WTC11 (cell line): ENCODE results near the gene NBEAL1.

Experiments used
- RELA ChIP-seq: sonication (generic); formaldehyde crosslinking; IDR thresholded peaks from 2 replicates; pipeline ENCODE4 v1.8.1; 2022; ENCODE audit warnings: missing genetic modification reagents, mild to moderate bottlenecking, borderline replicate concordance
- TF ChIP-seq, protein P1 (sequence below): fragments of 200-600 bp; IDR thresholded peaks from 2 replicates; pipeline ENCODE4 v1.8.0; 2022; ENCODE audit warnings: antibody characterized with exemption
- TF ChIP-seq, protein P2 (sequence below): sonication (generic); formaldehyde crosslinking; IDR thresholded peaks from 2 replicates; pipeline ENCODE4 v1.8.1; 2022; ENCODE audit warnings: mild to moderate bottlenecking, moderate library complexity, missing genetic modification reagents
- TF ChIP-seq, protein P3 (sequence below): sonication (generic); formaldehyde crosslinking; IDR thresholded peaks from 2 replicates; pipeline ENCODE4 v1.8.1; 2022; ENCODE audit warnings: low read depth, missing genetic modification reagents, borderline replicate concordance

DNA sequence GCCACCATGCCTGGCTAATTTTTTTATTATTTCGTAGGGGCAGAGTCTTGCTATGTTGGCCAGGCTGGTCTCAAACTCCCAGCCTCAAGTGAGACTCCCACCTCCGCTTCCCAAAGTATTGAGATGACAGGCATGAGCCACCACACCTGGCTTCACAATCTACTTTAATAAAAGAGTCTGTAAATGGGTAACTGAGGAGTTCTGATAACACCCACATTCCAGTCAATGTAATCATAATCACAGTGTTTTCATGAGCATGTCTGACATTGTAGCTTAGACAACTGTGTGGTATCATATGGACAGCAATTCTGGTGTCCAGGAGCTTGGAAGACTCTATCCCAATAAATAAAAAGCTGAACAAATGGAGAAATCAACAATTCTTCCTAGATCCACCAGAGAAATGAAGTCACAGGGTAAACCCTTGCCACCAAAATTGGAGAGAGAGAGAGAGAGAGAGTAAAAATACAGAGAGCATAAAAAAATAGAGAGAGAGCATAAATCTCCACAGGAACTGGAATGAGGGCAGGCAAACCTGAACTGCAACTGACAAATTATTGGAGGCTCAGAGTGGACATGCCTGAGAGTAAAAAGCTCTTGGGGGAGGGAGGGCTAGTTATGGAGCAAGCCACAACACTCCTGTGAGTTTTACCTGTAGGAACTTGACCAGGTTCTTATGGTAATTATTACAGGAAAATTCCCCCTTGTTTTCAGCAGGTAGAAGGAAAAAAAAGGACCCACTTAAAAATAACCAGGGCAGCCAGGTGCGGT is 12.4 kb upstream of the NBEAL1 start:
- TF ChIP-seq RELA = no peak
- TF ChIP-seq, protein P1, sequence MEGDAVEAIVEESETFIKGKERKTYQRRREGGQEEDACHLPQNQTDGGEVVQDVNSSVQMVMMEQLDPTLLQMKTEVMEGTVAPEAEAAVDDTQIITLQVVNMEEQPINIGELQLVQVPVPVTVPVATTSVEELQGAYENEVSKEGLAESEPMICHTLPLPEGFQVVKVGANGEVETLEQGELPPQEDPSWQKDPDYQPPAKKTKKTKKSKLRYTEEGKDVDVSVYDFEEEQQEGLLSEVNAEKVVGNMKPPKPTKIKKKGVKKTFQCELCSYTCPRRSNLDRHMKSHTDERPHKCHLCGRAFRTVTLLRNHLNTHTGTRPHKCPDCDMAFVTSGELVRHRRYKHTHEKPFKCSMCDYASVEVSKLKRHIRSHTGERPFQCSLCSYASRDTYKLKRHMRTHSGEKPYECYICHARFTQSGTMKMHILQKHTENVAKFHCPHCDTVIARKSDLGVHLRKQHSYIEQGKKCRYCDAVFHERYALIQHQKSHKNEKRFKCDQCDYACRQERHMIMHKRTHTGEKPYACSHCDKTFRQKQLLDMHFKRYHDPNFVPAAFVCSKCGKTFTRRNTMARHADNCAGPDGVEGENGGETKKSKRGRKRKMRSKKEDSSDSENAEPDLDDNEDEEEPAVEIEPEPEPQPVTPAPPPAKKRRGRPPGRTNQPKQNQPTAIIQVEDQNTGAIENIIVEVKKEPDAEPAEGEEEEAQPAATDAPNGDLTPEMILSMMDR = no peak
- TF ChIP-seq, protein P2, sequence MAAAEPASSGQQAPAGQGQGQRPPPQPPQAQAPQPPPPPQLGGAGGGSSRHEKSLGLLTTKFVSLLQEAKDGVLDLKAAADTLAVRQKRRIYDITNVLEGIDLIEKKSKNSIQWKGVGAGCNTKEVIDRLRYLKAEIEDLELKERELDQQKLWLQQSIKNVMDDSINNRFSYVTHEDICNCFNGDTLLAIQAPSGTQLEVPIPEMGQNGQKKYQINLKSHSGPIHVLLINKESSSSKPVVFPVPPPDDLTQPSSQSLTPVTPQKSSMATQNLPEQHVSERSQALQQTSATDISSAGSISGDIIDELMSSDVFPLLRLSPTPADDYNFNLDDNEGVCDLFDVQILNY (CRISPR knock-in tag) = no peak
- TF ChIP-seq, protein P3, sequence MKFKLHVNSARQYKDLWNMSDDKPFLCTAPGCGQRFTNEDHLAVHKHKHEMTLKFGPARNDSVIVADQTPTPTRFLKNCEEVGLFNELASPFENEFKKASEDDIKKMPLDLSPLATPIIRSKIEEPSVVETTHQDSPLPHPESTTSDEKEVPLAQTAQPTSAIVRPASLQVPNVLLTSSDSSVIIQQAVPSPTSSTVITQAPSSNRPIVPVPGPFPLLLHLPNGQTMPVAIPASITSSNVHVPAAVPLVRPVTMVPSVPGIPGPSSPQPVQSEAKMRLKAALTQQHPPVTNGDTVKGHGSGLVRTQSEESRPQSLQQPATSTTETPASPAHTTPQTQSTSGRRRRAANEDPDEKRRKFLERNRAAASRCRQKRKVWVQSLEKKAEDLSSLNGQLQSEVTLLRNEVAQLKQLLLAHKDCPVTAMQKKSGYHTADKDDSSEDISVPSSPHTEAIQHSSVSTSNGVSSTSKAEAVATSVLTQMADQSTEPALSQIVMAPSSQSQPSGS (CRISPR knock-in tag) = no peak
